GM20431 (cell line): ENCODE measurements around the gene CKAP2L.

ENCODE experiments used
- in situ Hi-C: fragments of 300-500 bp; cut with MseI, MboI; formaldehyde crosslinking; loops from one replicate; pipeline ENCODE4 v1.15.0; 2020; ENCODE audit warnings: low sequenced_read_pairs; ENCODE audit not compliant: unreplicated experiment

Gene CKAP2L

GRCh38 chr2:112690853-112691401, 73.5 kb downstream of the CKAP2L start:
- in situ Hi-C loops: no loop called here

DNA sequence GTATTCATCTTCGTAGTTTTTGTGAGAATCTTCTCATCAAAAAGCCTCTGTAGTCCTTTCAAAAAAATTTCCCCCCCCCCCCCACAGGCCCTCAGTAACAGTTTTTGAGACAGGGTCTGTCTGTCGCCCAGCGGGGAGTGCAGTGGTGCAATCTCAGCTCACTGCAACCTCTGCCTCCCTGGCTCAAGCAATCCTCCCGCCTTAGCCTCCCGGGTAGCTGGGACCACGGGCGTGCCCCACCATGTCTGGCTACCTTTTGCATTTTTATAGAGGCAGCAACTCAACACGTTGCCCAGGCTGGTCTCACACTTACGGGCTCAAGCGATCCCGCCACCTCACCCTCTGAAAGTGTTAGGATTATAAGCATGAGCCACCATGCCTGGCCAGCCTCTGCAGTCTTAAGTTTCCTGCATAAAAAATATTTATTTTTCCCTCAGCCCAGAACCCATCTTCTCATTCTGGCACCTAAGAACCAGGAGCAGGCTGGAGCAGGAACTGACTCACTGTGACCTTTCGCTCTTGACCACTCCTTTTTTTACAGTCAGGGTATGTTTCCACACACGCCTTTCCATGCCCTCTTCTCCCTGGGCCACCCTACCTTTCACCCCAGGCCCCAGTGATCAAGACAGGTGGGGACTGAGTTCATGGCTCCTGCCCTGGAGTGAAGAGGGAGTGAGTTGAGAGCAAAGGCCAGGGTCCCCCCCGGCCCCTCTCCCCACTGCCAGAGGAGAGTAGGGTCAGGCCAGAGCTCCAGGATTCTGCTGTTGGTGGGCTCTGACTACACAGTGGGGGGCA, 76.1 kb downstream of the CKAP2L start:
- in situ Hi-C loops: no loop called here

- in situ Hi-C loops: no loop called here
These were observed 76.9 kb downstream of the CKAP2L start for GRCh38 chr2:112687522-112687921.
